ENCODE data around the gene LITAFD.

DNA sequence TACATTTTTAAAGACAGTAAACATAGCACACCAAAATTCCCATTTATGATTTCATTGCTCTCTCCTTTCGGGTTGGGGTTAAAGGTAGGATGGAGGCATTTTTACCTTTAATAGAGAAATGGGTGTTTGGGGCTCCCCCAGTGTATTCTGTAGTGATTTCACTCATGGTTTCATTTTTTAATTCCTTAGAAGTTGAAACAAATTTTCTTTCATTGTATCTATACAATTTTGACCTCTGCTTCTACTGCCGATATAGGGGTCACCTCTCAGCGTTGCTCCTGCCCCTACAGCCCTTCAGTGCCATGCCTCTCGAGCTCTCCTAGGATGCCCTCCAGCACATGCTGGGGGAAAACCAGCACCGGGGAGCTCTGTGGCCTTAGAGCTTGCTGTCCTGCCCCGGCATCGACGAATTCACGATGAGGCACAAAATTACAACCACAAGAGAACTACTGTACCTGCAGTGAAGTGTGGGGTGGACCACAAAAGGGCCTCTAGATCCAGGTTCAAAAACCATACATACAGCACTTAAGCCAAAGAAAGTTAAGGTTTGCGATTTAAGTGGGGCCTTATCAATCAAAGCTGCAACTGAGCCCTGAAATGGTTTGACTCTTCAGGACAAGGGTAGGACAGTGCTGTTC, 39.3 kb downstream of the LITAFD start:
- TF ChIP-seq, protein P1, sequence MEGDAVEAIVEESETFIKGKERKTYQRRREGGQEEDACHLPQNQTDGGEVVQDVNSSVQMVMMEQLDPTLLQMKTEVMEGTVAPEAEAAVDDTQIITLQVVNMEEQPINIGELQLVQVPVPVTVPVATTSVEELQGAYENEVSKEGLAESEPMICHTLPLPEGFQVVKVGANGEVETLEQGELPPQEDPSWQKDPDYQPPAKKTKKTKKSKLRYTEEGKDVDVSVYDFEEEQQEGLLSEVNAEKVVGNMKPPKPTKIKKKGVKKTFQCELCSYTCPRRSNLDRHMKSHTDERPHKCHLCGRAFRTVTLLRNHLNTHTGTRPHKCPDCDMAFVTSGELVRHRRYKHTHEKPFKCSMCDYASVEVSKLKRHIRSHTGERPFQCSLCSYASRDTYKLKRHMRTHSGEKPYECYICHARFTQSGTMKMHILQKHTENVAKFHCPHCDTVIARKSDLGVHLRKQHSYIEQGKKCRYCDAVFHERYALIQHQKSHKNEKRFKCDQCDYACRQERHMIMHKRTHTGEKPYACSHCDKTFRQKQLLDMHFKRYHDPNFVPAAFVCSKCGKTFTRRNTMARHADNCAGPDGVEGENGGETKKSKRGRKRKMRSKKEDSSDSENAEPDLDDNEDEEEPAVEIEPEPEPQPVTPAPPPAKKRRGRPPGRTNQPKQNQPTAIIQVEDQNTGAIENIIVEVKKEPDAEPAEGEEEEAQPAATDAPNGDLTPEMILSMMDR (IDR thresholded peaks at IDR 0.05): no peak
- no peak for TF ChIP-seq EP300 (IDR thresholded peaks at IDR 0.05)

Measured in tibial nerve (tissue), 4 donors.